Fibroblast of skin of right biceps (primary cell): ENCODE measurements around the gene ZFAND2A.
A peak's percentile ranks its signal among the peaks of the same experiment; 100 is the strongest.
"Not testable (repeated sequence)": the region's sequence is repeated elsewhere in the genome, so short reads cannot be mapped to it uniquely, and the experiment has no call there.

Source experiments
- DNase-seq: peaks from one replicate; pipeline ENCODE4 v3.0.0-alpha.2; 2013

ZFAND2A gene, protein sequence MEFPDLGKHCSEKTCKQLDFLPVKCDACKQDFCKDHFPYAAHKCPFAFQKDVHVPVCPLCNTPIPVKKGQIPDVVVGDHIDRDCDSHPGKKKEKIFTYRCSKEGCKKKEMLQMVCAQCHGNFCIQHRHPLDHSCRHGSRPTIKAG

DNA sequence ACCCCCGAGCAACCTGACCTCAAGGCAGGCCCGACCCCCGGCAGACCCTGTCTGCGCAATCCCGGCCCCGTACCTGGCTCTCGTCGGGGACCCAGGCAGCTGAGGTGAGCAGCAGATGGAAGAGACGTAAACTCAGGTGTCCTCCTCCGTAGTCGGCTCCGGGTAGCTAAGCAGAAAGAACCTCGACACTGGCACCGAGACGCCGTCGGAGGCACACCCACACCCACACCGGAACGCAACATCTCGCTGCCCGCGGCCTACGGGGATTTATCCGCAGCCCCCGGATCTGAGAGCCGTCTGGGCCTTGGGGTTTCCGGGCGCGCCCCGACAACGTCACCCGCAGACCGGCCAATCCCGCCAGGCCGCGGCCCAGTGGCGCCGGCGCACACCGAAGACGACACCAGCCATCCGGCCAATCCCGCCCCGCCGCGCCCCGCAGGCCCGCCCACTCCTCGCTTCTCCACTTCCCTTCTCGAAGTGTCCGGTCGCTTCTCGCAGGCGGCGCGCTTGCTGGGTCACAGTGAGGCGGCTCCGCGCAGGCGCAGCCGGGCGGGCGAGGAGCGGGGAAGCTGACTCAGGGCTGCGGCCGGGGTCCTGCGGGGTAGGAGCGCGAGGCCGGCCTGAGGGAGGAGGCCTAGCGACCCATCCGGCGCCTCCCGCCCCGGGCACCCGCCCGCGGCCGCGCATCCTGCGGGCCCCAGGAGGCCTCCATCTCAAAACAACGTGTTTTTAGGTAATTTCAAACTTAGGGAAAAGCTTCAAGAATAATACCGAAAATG, at the start of gene ZFAND2A:
ZFAND2A (minus strand) TSS at position 306 of the 779 bp plus-strand sequence. CDS start 1,984 bp downstream, outside the sequence.
- peak; percentile 98 for DNase-seq

DNA sequence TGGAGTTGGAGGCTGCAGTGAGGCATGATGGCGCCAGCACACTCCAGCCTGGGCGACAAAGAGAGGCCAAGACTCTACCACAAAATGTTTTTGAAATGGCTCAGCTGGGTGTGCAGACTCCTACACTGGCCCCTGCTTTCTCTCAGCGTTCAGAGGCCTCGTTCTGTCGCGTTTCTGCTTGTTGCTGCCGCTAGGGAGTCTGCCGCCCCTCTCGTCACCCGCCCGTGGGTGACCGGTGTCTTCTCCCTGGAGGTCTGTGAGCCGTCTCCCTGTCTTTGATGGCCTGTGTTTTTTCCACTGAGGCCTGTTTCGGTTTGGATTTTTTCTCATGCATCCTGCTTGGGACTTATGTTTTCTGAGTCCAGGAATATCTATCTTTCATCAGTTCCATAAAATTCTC, 49.1 kb upstream of the ZFAND2A start:
- DNase-seq, result no peak

DNA sequence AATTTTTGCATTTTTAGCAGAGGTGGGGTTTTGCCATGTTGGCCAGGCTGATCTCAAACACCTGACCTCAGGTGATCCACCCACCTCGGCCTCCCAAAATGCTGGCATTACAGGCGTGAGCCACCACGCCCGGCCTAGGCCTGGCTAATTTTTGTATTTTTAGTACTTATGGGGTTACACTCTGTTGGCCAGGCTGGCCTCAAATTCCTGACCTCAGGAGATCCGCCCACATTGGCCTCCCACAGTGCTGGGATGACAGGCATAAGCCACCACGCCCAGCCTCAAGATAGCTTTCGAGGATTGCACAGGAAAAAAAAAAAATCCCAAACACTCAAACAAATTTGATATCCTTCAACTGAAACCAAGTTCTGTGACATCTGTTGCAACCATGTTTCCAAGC, 45.7 kb upstream of the ZFAND2A start:
- not testable (repeated sequence) for DNase-seq

DNA sequence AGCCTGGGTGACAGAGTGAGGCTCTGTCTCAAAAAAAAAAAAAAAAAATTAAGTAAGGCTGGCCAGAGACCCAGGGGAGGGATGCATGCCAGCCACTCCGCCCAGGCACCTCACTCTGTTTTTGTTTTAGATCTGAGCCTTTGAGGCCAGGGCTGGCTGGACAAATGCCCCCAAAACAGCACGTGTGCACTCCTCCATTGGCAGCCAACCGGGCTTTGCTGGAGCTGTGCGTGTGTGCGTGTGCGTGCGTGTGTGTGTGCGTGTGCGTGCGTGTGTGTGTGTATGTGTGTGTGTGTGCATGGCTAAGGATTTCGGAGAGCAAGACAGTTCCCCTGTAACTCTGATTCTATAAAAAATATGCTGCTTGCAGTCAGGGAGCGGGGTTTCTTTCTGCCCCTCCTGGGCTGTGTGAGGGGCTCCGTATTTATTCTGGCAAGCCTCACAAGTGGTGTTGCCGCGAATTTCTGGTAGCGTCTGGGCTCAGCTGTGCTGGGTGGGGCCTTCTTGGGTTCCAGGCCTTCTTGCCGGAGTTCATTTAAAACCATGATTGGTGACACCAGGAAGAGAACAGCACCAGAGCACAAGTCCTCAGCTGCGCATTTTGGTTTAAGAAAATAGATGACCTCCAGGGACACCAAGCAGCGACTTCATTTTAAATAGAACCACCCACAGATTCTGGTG, 44.6 kb upstream of the ZFAND2A start:
- DNase-seq, result no peak

DNA sequence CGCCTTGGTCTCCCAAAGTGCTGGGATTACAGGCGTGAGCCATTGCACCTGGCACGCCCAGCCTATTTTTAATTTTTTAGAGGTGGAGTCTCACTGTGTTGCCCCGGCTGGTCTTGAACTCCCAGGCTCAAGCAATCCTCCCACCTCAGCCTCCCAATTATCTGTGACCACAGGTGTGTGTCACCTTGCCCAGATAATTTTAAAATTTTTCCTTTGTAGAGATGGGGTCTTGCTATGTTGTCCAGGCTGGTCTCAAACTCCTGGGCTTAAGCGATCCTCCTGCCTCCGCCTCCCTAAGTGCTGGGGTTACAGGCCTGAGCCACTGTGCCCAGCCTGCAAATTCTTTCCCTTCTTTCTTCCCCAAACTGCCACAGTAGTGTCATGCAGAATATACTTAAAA, 42.9 kb upstream of the ZFAND2A start:
- DNase-seq, result not testable (repeated sequence)

DNA sequence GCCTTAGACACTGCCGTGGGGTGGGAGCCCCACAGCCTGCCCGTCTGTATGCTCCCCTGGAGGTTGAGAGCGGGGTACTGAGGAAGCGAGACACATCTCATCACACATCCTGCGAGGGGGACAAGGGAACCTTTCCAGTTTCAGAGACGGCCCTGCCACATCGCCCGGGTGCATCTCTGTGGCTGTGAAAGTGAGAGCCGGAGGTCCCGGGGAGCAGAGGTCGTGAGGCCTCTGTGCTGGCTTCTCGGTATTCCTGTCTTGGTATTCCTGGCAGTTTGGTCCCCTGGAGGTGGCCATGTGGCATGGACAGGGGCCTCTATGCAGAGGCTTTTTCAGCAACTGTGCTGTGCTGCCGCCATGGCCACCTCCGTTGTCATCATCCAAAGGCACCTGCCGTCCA, 41.9 kb upstream of the ZFAND2A start:
- no peak for DNase-seq

DNA sequence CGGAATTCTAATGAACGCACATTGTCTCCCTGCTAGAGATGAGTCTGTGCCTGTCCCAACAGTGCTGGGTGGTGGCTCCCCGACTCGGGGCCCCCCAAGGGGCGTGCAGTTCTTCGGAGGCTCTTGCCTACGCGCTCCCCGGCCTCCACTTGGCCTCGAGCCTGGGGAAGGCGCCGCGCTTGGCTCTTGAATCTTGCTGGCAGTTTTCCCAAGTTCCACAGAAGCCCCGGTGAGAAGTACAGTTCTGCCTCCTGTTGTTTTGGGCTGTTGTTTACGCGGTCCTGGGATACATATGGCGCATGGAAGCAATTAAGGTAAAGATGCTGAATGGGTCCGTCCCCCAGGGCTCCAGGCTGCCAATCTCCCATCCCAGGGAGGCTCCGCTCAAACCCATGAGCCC, 40.0 kb upstream of the ZFAND2A start:
- DNase-seq, result peak; percentile 31

DNA sequence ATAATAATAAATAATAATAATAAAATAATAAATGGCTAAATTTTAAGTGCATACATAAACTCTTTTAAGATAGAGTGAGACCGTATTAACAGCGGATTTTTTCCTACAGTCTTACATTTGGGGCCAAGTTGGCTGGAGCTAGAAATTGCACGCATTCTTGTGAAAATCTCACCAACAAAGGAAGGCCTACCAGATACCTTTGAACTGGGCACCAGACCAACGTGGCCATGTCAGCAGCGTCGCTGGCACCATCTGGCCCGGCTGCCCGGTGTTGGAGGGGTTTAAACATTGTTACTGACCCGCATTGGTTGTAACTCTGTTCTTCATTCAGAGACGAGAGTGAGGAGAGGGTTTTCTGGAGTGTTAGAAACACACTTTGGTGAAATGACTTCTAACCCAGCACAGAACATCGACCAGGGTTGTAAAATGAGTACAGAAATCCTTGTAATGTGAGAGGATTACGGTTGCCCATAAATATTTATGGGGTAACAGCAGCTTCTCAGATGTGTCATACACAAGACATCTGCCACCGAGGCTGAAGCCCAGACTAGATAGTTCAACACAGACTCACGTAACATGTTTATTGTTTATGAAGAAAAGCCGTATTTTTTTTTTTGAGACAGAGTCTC, 38.1 kb upstream of the ZFAND2A start:
- DNase-seq, result peak; percentile 73

DNA sequence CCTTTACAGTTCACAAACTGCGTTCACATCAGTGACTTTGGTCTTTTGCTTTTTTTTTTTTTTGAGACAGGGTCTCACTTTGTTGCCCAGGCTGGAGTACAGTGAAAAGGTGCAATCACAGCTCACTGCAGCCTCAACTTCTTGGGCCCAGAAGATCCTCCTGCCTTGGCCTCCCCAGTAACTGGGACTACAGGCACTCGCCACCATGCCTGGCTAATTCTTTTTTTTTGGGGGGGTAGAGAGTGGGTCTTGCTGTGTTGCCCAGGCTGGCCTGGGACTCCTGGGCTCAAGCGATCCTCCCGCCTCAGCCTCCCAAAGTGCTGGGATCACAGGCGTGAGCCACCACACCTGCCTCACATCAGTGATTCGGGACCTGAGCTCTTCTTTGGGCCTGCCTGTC, 37.0 kb upstream of the ZFAND2A start:
- DNase-seq, result no peak

DNA sequence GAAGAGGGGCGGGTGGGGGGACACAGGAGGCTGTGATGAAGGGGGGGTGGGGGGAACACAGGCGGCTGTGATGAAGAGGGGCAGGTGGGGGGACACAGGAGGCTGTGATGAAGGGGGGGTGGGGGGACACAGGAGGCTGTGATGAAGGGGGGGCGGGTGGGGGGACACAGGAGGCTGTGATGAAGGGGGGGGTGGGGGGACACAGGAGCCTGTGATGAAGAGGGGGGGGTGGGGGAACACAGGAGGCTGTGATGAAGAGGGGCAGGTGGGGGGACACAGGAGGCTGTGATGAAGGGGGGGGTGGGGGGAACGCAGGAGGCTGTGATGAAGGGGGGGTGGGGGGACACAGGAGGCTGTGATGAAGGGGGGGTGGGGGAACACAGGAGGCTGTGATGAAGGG, 36.4 kb upstream of the ZFAND2A start:
- not testable (repeated sequence) for DNase-seq

DNA sequence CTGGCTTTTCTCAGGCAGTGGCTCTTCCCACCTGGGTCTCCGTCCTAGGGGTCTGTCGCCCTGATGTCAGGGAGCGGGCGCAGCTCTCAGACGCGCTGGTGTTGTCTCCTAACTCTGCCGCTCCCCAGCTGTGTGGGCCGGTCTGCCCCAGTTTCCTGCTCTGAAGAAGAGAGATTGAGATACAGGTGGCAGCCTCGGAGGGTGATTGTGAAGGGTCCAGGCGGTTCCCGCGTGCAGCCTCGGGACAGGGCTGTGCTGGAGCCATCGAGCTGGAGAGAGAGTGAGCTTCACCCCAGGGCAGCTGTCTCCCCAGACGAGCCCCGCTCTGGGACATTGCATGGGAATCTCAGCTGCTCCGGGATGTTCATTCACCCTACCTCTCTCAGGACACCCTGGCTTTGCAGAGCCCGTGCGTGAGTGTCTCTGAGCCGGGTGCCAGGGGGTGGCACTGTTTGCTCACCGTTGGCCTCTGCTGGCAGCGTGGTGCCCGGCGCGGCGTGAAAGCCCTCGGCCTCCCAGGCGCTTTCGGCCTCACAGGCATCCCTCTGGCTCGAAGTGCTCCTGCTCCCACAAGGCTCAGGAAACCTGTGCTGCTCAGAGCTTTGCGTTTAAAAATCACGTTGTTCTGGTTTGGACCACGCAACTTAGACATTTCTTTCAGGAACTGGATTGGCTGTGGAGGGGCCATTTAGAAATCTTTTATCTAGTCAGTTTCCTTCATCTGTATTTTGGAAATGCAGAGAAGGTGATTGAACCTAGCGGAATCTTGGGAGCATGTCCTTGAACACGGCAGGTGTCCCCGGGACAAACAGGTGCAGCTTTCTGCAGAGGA, 33.8 kb upstream of the ZFAND2A start:
- peak; percentile 15 for DNase-seq

DNA sequence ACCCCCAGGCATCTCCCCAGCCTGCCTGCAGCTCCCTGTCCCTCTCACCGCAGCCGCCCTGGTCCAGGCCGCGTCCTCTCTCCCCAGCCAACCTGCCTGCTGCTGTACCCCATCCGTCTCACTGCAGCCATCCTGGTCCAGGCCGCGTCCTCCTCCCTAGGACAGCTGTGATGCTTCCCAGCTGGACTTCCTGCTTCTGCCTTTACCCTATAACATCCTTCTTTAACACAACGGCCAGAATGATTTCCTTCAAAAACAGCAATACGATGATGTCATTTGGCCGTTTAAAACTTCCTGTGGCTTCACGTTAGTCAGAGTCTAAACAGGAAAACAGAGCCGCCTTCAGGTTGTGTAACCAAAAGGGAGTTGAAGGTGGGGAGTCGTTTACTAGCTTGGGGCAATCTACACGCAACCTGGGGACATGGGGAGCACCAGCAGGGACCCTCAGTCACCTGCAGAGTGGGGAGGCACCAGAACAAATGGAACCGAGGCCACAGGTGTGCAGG, 32.2 kb upstream of the ZFAND2A start:
- DNase-seq, result peak; percentile 61

DNA sequence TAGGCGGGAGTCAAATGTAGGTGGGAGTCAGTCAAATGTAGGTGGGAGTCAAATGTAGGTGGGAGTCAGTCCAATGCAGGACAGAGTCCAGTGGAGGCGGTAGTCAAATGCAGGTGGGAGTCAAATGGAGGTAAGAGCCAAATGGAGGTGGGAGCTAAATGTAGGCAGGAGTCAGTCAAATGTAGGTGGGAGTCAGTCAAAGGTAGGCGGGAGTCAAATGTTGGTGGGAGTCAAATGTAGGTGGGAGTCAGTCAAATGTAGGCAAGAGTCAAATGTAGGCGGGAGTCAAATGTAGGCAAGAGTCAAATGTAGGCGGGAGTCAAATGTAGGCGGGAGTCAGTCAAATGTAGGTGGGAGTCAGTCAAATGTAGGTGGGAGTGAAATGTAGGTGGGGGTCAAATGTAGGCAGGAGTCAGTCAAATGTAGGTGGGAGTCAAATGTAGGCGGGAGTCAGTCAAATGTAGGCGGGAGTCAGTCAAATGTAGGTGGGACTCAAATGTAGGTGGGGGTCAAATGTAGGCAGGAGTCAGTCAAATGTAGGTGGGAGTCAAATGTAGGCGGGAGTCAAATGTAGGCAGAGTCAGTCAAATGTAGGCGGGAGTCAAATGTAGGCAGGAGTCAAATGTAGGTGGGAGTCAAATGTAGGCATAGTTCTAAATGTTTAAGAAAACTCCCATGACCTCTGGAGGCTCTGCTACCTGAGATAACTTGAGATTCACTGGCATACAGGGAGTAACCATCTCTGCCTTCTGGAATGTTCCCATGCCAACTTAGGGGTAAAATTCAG, 30.2 kb upstream of the ZFAND2A start:
- DNase-seq, result no peak

DNA sequence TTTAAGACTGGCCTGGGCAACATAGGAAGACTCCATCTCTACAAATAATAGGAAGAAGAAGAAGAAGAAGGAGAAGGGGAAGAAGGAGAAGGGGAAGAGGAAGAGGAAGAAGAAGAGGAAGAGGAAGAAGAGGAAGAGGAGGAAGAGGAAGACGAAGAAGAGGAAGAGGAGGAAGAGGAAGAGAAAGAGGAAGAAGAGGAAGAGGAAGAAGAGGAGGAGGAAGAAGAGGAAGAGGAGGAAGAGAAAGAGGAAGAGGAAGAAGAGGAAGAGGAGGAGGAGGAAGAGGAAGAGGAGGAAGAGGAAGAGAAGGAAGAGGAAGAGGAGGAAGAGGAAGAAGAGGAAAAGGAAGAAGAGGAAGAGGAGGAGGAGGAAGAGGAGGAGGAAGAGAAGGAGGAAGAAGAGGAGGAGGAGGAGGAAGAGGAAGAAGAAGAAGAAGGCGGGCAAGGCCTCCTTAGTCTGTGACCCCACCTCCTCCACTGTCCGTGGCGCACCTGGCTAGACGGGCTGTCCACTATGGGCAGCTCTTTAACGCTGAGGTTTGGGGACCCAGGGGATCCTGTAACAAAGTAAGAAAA, 28.8 kb upstream of the ZFAND2A start:
- DNase-seq, result no peak

DNA sequence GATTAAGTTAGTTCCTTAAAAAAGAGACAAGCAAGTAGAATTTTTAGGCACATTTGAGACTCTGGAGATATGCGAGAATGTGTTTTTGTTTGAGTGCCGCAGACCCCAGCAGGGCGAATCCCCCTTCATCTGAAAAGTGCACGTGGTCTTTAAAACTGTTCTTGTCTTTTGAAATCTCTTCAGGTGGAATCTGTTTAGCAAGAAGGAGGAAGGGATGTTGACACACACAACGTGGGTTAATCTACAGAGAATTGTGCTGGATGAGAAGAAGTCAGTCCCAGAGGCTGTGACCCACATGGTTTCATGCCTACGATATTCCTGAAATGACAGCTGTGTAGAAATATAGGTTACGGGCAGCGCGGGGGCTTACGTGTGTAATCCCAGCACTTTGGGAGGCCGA, 27.1 kb upstream of the ZFAND2A start:
- no peak for DNase-seq

DNA sequence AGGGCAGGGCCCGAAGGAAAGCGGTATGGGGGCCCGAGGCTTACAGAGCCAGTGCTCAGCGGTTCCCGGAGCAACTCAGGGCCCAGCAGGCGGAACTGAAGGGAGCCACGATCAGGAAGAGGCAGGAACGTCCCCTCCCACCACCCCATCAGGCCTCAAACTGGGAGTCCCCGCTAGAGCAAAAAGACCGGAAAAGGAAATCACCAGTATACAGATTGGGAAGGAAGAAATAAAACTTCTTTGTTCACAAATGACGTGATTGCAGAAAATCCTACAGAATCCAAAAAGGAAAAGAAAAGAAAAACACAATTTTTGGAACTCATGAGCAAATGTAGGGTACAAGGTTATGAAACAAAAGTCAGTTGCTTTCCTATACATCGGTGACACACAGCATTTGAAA, 21.6 kb upstream of the ZFAND2A start:
- DNase-seq, result no peak

DNA sequence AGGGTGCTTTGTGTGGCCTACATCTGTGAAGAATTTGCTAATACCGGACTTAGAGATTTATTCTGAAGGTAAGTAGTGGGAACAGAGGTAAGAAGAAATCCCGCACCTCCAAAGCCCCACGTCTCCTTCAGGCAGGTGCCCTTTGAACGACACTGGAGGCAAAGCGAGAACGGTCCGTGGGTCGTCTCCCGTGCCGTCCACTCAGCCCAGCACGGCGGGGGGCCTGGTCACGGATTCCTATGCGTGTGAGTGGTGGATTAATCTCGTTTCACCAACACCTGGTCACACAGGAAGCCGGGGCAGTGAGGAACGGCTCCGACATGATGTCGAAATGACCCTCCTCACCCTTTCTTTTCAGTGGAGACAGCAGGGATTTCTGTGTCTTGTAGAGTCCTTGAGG, 21.0 kb upstream of the ZFAND2A start:
- no peak for DNase-seq

DNA sequence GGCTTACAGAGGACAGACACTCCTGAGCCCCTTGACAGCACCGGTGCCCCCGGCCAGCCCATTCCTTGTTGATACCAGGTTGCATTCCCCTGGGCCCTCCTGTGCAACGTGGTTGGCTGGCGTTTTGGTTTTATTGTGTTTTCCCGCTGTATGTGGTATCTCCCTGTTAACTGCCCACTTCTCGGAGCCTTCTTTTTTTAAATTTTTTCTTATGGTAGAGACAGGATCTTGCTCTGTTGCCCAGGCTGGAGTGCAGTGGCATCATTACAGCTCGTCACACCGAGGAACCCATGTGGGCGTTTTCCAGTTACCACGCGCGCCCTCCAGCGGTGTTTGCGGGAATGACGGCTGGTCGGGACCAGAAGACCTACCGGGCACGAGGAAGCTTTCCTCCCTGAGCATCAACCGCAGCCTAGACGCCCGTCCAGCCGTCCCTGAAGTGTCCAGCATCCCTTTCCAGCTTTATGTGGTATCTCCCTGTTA, 16.9 kb upstream of the ZFAND2A start:
- DNase-seq, result peak; percentile 47

DNA sequence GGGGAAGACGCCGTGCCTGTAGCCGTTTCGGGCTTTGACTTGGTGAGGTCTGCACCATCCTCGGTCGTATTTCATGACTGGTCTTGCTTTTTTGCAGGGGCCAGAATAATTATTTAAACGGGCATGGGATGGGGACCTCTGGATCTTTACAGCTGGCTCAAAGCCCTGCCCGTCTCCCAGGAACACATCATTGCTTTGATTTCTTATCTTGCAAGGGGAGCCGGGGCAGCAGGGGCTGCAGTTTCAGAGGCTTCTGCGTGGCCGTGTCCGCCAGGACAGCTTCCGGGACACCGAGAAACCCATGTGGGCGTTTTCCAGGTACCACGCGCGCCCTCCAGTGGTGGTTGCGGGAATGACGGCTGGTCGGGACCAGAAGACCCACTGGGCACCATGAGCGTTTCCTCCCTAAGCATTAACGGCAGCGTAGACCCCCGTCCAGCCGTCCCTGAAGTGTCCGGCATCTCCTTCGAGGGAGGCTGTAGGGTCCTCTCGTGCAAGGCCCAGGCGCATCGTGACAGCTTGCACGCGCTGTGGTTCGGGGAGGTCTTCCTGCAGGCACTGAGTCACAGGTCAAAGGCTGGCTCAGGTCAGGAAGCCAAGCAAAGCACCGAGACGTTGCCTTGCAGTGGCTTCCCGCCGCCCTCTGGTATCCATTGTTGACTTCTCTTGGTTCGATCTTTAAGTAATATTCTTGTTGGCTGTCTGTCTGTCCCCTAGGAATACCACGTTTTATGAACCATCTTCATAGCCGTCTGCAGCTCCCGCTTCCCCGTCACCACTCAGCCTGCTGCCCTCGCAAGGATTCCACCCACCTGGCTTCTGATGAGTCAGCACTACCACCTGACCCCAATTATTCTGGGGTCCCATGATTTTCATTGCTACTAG, 16.2 kb upstream of the ZFAND2A start:
- DNase-seq, result peak; percentile 66

DNA sequence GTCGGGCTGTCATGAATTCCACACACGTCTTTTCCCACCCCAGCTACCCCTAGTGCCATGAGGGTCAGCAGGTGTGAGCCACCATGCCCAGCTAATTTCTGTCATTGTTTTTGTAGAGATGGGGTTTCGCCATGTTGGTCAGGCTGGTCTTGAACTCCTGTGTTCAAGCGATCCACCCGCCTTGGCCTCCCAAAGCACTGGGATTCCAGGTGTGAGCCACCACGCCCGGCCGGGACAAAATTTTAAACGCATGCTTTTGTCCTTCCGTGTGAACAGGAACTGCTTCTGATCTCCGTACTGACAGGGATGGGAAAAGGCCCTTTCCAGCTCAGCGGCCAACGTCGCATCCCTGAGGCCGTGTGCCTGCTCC, 15.6 kb upstream of the ZFAND2A start:
- no peak for DNase-seq
